ENCODE measurements around the gene ADAM10. TPM values are rescaled to one million over a fixed set of nuclear protein-coding genes. Genes with fewer than 3 reads are reported as not detected.
A peak's percentile ranks its signal among the peaks of the same experiment; 100 is the strongest.

Gene ADAM10
- total RNA-seq, 4 donors from 2014 or later: 45.1 to 57.0 (median 52.5) TPM

GRCh38 chr15:58698887-58699641 lies 50.4 kb downstream of the ADAM10 start:
- 89% methylated on average over 2 of the region's 2 CpGs for WGBS

GRCh38 chr15:58697220-58697619 lies 52.3 kb downstream of the ADAM10 start:
- Histone ChIP-seq H3K36me3 (peaks cover 3% of the 10 kb centered on the region), H3K27ac (no peak overlapping the region), H3K27me3 (no peaks in the 10 kb centered on the region), H3K9me3 (peaks cover 4% of the 10 kb centered on the region), H3K4me3 (no peak overlapping the region), H3K4me1 (peaks cover 12% of the 10 kb centered on the region)
- no peak for DNase-seq (ENCODE audit: low spot score in 2 of 2)
- no peak for TF ChIP-seq CTCF (IDR thresholded peaks at IDR 0.05)
- TF ChIP-seq POLR2AphosphoS5 (IDR thresholded peaks at IDR 0.05): no peak
- no peak for TF ChIP-seq POLR2A (IDR thresholded peaks at IDR 0.05)
- TF ChIP-seq EP300 (IDR thresholded peaks at IDR 0.05): no peak
- 93% methylated on average over 2 of the region's 2 CpGs for WGBS

More at GRCh38 chr15:58698887-58699641, 50.4 kb downstream of the ADAM10 start:
- no peak for DNase-seq (ENCODE audit: low spot score in 2 of 2)
- no peak overlapping the region for H3K27ac ChIP-seq
- no peak for TF ChIP-seq EP300 (IDR thresholded peaks at IDR 0.05)
- no peak for TF ChIP-seq POLR2AphosphoS5 (IDR thresholded peaks at IDR 0.05)
- no peak for TF ChIP-seq POLR2A (IDR thresholded peaks at IDR 0.05)
- TF ChIP-seq CTCF (IDR thresholded peaks at IDR 0.05): no peak
- peaks cover 4% of the 10 kb centered on the region for H3K9me3 ChIP-seq
- H3K27me3 ChIP-seq: no peaks in the 10 kb centered on the region
- peaks cover 3% of the 10 kb centered on the region for H3K36me3 ChIP-seq
- no peak overlapping the region for H3K4me3 ChIP-seq
- H3K4me1 ChIP-seq: peaks cover 12% of the 10 kb centered on the region

GRCh38 chr15:58696738-58697137 lies 52.8 kb downstream of the ADAM10 start:
- 98% methylated on average over 6 of the region's 6 CpGs for WGBS
- Histone ChIP-seq H3K36me3 (peaks cover 3% of the 10 kb centered on the region), H3K4me3 (no peak overlapping the region), H3K27ac (no peak overlapping the region), H3K4me1 (peaks cover 12% of the 10 kb centered on the region), H3K9me3 (peaks cover 4% of the 10 kb centered on the region), H3K27me3 (no peaks in the 10 kb centered on the region)
- TF ChIP-seq CTCF (IDR thresholded peaks at IDR 0.05) (no peak), POLR2AphosphoS5 (IDR thresholded peaks at IDR 0.05) (no peak), POLR2A (IDR thresholded peaks at IDR 0.05) (no peak), EP300 (IDR thresholded peaks at IDR 0.05) (no peak)
- no peak for DNase-seq (ENCODE audit: low spot score in 2 of 2)

- peak overlapping the region; percentile 17 for H3K27ac ChIP-seq
- H3K4me1 ChIP-seq: peaks cover 12% of the 10 kb centered on the region
- TF ChIP-seq CTCF (IDR thresholded peaks at IDR 0.05): no peak
- TF ChIP-seq EP300 (IDR thresholded peaks at IDR 0.05): no peak
- TF ChIP-seq POLR2AphosphoS5 (IDR thresholded peaks at IDR 0.05): no peak
- TF ChIP-seq POLR2A (IDR thresholded peaks at IDR 0.05): no peak
- H3K36me3 ChIP-seq: no peaks in the 10 kb centered on the region
- H3K9me3 ChIP-seq: peaks cover 4% of the 10 kb centered on the region
- H3K4me3 ChIP-seq: no peak overlapping the region
- WGBS: 28% methylated on average over 3 of the region's 3 CpGs
- DNase-seq (ENCODE audit: low spot score in 2 of 2): no peak
- no peaks in the 10 kb centered on the region for H3K27me3 ChIP-seq
Observed at GRCh38 chr15:58694641-58695398, 54.7 kb downstream of the ADAM10 start.

GRCh38 chr15:58690703-58691102 lies 58.8 kb downstream of the ADAM10 start:
- DNase-seq (ENCODE audit: low spot score in 2 of 2): no peak
- no peaks in the 10 kb centered on the region for H3K36me3 ChIP-seq
- no peak overlapping the region for H3K27ac ChIP-seq
- WGBS: 78% methylated on average over 3 of the region's 3 CpGs
- H3K9me3 ChIP-seq: no peaks in the 10 kb centered on the region
- no peak overlapping the region for H3K4me3 ChIP-seq
- peaks cover 12% of the 10 kb centered on the region for H3K4me1 ChIP-seq
- TF ChIP-seq EP300 (IDR thresholded peaks at IDR 0.05): no peak
- no peak for TF ChIP-seq POLR2AphosphoS5 (IDR thresholded peaks at IDR 0.05)
- no peak for TF ChIP-seq POLR2A (IDR thresholded peaks at IDR 0.05)
- TF ChIP-seq CTCF (IDR thresholded peaks at IDR 0.05): no peak
- H3K27me3 ChIP-seq: no peaks in the 10 kb centered on the region
